Immature natural killer cell (primary cell): ENCODE measurements around the gene PPP6R1. TPM values are rescaled to one million over a fixed set of nuclear protein-coding genes. Genes with fewer than 3 reads are reported as not detected.

Experiments used
- DNase-seq, 3 donors: peaks; one replicate each; pipeline ENCODE4 v3.0.0; 2022; ENCODE audit warnings: mixed read lengths in 1 of 3
- H3K27ac Mint-ChIP-seq, 6 donors: one replicate each; pipeline ENCODE4 v1.8.0; 2020; ENCODE audit warnings: mixed read lengths in 6 of 6, mild to moderate bottlenecking in 5 of 6, inconsistent platforms in 4 of 6, moderate library complexity in 3 of 6
- H3K27me3 Mint-ChIP-seq, 3 donors: one replicate each; pipeline ENCODE4 v1.8.0; 2020 to 2021; ENCODE audit warnings: low read depth in 3 of 3, mild to moderate bottlenecking in 3 of 3, mixed read lengths in 3 of 3, moderate library complexity in 3 of 3, inconsistent platforms in 1 of 3
- H3K36me3 Mint-ChIP-seq, 3 donors: one replicate each; pipeline ENCODE4 v1.8.0; 2020; ENCODE audit warnings: mixed read lengths in 3 of 3, inconsistent platforms in 2 of 3, mild to moderate bottlenecking in 2 of 3
- H3K4me1 Mint-ChIP-seq, 2 donors: one replicate each; pipeline ENCODE4 v1.8.0; 2020; ENCODE audit warnings: inconsistent platforms in 2 of 2, mild to moderate bottlenecking in 2 of 2, mixed read lengths in 2 of 2, moderate library complexity in 1 of 2
- H3K4me3 Mint-ChIP-seq, 5 donors: one replicate each; pipeline ENCODE4 v1.8.0; 2020; ENCODE audit warnings: mild to moderate bottlenecking in 5 of 5, mixed read lengths in 5 of 5, inconsistent platforms in 3 of 5, moderate library complexity in 3 of 5
- H3K9me3 Mint-ChIP-seq, 6 donors: one replicate each; pipeline ENCODE4 v1.8.0; 2020; ENCODE audit warnings: mild to moderate bottlenecking in 6 of 6, mixed read lengths in 6 of 6, inconsistent platforms in 4 of 6, moderate library complexity in 3 of 6
- polyA plus RNA-seq, 3 donors: library from polyadenylated mRNA; unstranded; fragments of 300-500 nt; fragmentation: Illumina TruSeq; gene quantifications; one replicate each; pipeline ENCODE4 v1.2.3, GENCODE V29; 2021

The PPP6R1 gene
- polyA plus RNA-seq, 3 donors from 2014 or later, result 43.1 to 123 (median 47.9) TPM

- no peaks in the 10 kb centered on the region for H3K9me3 Mint-ChIP-seq
- H3K27me3 Mint-ChIP-seq, result peaks cover 3 to 10% (median 5%) of the 10 kb centered on the region in 3 donors
- H3K36me3 Mint-ChIP-seq, result no peaks in the 10 kb centered on the region
- H3K4me1 Mint-ChIP-seq, result peaks cover 10 to 11% of the 10 kb centered on the region in 2 donors
- H3K4me3 Mint-ChIP-seq, result no peak overlapping the region
- DNase-seq, result no peak
- H3K27ac Mint-ChIP-seq, result no peak overlapping the region
These were observed 38.5 kb upstream of the PPP6R1 start for GRCh38 chr19:55297267-55297666.

GRCh38 chr19:55289117-55289796 is 30.4 kb upstream of the PPP6R1 start:
- Mint-ChIP-seq H3K4me1 (peaks cover 9 to 11% of the 10 kb centered on the region in 2 donors), H3K4me3 (no peak overlapping the region), H3K36me3 (no peaks in the 10 kb centered on the region), H3K27ac (no peak overlapping the region), H3K9me3 (no peaks in the 10 kb centered on the region), H3K27me3 (peaks cover 0 to 3% (median 3%) of the 10 kb centered on the region in 3 donors)
- DNase-seq, result no peak

DNA sequence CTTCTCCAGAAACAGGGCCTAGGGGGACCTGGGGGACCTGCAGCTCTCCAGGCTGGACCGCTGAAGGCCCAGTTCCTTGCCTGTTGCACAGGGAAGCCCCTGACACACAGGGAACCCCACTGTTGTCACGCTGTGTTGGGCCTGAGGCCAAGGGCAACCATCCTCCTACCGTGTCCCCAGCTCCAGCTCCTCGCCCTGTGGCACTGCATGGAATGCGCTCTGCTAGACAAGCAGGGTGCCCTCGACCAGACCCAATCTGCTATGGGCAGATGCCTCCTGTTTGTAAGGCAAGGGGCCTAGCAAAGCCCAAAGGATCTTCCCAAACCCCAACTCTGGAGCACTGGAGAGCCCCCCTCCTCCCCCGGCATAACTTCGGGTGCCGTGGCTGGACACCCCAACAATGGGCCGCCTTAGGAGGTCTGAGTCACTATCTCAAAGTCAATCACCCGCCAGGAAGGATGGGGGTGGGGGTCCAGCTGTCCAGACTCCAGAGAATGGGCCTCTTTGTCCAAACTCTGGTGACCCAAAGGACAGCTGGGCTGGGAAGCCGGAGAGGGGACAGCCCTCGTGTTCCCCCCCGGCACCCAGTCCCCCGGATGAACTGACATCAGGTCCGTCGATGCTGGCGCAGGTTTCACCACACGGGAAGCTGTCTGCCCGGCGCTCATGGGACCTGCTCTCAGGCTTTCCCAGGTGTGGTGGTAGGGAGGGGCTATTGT is 28.7 kb upstream of the PPP6R1 start:
- Mint-ChIP-seq H3K27ac (no peak overlapping the region), H3K36me3 (no peaks in the 10 kb centered on the region), H3K9me3 (no peaks in the 10 kb centered on the region), H3K4me3 (no peak overlapping the region), H3K27me3 (peaks cover 5 to 8% (median 7%) of the 10 kb centered on the region in 3 donors), H3K4me1 (peaks cover 9 to 20% of the 10 kb centered on the region in 2 donors)
- no peak for DNase-seq

GRCh38 chr19:55285229-55285890 is 26.5 kb upstream of the PPP6R1 start:
- Mint-ChIP-seq H3K4me3 (peak overlapping the region in 2 of 5 donors; percentile 27 to 35), H3K27me3 (peaks cover 7 to 12% (median 12%) of the 10 kb centered on the region in 3 donors)

DNA sequence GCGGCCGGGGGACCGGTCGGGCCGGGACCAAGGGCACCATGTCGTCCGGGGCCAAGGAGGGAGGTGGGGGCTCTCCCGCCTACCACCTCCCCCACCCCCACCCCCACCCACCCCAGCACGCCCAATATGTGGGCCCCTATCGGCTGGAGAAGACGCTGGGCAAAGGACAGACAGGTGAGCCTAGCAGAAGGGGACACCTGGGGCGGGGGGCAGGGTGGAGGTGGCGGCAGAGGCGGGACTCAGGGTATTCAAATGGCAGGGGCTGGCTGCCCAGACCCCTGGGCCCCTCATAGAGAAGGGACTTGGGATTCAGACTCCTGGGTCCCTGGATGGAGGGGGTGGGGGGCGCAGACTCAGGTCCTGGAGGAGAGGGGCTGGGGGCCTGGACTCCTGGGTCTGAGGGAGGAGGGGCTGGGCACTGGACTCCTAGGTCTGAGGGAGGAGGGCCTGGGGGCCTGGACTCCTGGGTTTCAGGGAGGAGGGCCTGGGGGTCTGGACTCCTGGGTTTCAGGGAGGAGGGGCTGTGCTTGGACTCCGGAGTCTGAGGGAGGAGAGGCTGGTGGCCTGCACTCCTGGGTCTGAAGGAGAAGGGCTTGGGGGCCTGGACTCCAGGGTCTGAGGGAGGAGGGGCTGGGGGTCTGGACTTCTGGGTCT is 25.7 kb upstream of the PPP6R1 start:
- H3K27ac Mint-ChIP-seq, result peak overlapping the region in 1 of 6 donors; percentile 22

More at GRCh38 chr19:55285229-55285890, 26.5 kb upstream of the PPP6R1 start:
- Mint-ChIP-seq H3K27ac (peak overlapping the region in 1 of 6 donors; percentile 22), H3K9me3 (no peaks in the 10 kb centered on the region), H3K4me1 (peaks cover 13 to 28% of the 10 kb centered on the region in 2 donors), H3K36me3 (no peaks in the 10 kb centered on the region)
- no peak for DNase-seq

GRCh38 chr19:55283548-55284377 is 24.9 kb upstream of the PPP6R1 start, which contains the start of gene BRSK1:
BRSK1 (plus strand) TSS chr19:55283997; CDS start chr19:55284443, 446 bp downstream.
- Mint-ChIP-seq H3K9me3 (no peaks in the 10 kb centered on the region), H3K27me3 (peaks cover 10 to 19% (median 16%) of the 10 kb centered on the region in 3 donors), H3K36me3 (no peaks in the 10 kb centered on the region), H3K27ac (peak within 1 kb of the TSS in 5 of 6 donors; percentile 13 to 70 (median 30)), H3K4me1 (peaks cover 23 to 39% of the 10 kb centered on the region in 2 donors), H3K4me3 (peak within 1 kb of the TSS; percentile 16 to 69 (median 55))
- DNase-seq, result peak; percentile 23 to 41 (median 24)

More for the DNA sequence above, 25.7 kb upstream of the PPP6R1 start:
- Mint-ChIP-seq H3K4me1 (peaks cover 21 to 35% of the 10 kb centered on the region in 2 donors), H3K36me3 (no peaks in the 10 kb centered on the region), H3K27me3 (peaks cover 10 to 17% (median 16%) of the 10 kb centered on the region in 3 donors), H3K9me3 (no peaks in the 10 kb centered on the region), H3K4me3 (peak overlapping the region in 2 of 5 donors; percentile 27 to 35)
- no peak for DNase-seq

DNA sequence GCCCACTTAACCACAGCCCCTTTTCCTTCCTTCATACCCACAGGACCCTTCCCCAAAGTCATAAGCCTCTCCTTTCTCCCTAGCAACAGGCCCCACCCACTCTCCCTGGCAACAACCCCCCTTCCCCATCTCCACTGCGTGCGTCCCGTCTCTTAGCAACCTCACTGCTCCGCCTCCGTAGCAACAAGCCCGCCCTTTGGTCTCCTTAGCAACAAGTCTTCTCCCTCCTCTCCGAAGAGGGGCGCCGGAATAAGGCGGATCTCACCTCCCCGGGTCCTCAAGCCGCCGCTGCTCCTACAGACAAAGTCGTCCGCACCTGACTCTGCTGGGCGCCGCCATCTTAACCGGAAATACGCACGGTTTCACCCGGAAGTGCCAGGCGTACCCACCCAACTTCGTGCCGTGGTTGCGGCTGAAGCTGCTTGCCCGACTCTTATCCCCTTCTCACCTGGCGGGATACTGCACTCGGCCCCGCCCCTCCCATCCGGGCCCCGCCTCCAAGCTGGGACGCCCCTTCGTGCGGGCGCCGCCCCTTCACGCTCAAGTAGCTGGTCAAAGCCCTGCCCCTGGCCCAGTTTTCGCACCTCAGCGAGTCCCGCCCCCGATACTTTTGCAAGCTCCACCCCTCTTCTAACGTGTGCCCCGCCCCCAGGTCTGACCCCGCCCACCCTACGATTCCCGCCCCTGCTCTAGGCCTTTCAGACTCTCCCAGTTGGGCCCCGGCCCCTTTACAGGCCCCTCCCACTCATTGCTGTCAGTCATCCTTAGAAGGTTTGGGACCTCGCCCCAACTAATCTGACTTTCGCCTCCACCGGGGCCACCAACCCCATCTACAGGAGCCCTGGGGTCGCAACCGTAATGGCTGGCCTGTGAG is 21.2 kb upstream of the PPP6R1 start, which contains the start of gene HSPBP1:
Gene HSPBP1, minus strand, starts transcription at position 341 of the 874 bp plus-strand sequence. CDS start 502 bp downstream, outside the sequence.
- H3K4me3 Mint-ChIP-seq, result peak within 1 kb of the TSS; percentile 90 to 99 (median 93)
- H3K4me1 Mint-ChIP-seq, result peaks cover 44 to 61% of the 10 kb centered on the region in 2 donors

GRCh38 chr19:55279340-55279739 is 20.5 kb upstream of the PPP6R1 start:
- Mint-ChIP-seq H3K4me1 (peaks cover 44 to 63% of the 10 kb centered on the region in 2 donors), H3K4me3 (peak overlapping the region; percentile 90 to 99 (median 93)), H3K36me3 (peaks cover 0 to 11% (median 3%) of the 10 kb centered on the region in 3 donors), H3K27ac (peak overlapping the region; percentile 94 to 99 (median 97)), H3K27me3 (peaks cover 7 to 20% (median 16%) of the 10 kb centered on the region in 3 donors), H3K9me3 (no peaks in the 10 kb centered on the region)
- DNase-seq, result no peak

More for the DNA sequence above, 21.2 kb upstream of the PPP6R1 start, which contains the start of gene HSPBP1:
- Mint-ChIP-seq H3K27ac (peak within 1 kb of the TSS; percentile 94 to 99 (median 97)), H3K36me3 (peaks cover 0 to 11% (median 3%) of the 10 kb centered on the region in 3 donors), H3K27me3 (peaks cover 7 to 20% (median 16%) of the 10 kb centered on the region in 3 donors), H3K9me3 (no peaks in the 10 kb centered on the region)
- DNase-seq, result peak; percentile 95 to 96 (median 96)

DNA sequence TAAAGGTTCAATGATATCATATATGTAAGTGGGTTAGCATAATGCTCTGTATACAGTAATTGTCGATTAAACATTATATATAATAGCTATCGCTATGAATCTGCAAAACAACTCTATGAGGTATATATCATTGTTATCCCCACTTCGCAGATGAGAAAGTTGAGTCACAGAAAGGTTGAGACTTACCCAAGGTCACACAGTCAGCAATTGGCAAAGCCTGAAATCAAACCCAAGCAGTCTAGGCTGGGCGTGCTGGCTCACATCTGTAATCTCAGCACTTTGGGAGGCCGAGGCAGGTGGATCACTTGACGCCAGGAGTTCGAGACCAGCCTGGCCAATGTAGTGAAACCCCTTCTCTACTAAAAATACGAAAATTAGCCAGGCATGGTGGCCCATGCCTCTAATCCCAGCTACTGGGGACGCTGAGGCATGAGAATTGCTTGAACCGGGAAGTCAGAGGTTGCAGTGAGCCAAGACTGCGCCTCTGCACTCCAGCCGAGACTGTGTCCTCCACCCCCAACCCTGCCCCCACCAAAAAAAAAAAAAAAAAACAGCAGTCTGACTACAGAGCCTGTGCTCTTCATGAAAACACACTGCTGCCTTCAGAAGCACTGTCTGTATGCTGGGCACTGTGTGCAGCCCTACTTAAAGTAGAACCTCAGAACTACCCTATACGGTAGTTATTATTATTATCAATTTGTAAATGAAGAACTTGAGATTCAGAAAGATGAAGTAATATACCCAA is 19.7 kb upstream of the PPP6R1 start:
- Mint-ChIP-seq H3K27ac (peak overlapping the region; percentile 93 to 99 (median 96)), H3K27me3 (peaks cover 7 to 18% (median 16%) of the 10 kb centered on the region in 3 donors), H3K9me3 (no peaks in the 10 kb centered on the region), H3K4me3 (peak overlapping the region; percentile 60 to 90 (median 72)), H3K36me3 (peaks cover 0 to 11% (median 6%) of the 10 kb centered on the region in 3 donors), H3K4me1 (peaks cover 44 to 62% of the 10 kb centered on the region in 2 donors)
- no peak for DNase-seq

DNA sequence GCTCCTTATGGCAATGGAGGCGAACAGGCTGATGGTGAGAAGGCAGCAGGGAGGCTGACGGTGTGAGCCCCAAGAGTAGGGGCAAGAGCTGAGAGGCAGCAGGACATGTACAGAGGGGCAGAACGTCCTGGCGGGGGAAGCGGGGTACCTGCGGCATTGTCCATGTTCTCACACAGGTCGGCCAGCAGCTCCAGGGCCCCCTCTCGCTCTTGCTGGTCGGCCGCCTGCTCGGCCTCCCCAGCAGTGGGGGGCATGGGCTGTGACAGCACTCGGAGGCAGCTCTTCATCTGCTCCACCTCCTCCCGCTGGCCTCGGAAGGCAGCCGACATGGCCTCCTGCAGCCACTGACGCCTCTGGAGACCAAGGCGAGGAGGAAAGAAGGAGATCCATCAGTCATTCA is 18.7 kb upstream of the PPP6R1 start:
- Mint-ChIP-seq H3K4me3 (peak overlapping the region in 4 of 5 donors; percentile 67 to 92 (median 71)), H3K27me3 (peaks cover 2 to 15% (median 10%) of the 10 kb centered on the region in 3 donors), H3K9me3 (no peaks in the 10 kb centered on the region), H3K4me1 (peaks cover 44 to 54% of the 10 kb centered on the region in 2 donors), H3K36me3 (peaks cover 0 to 11% (median 6%) of the 10 kb centered on the region in 3 donors), H3K27ac (peak overlapping the region; percentile 92 to 99 (median 96))
- no peak for DNase-seq
